Heart right ventricle (tissue), 16 donors: ENCODE data around the gene CCDC18. TPM values are rescaled to one million over a fixed set of nuclear protein-coding genes. Genes with fewer than 3 reads are reported as not detected.

Experiments
- ATAC-seq, 8 donors: fragments of 200-7000 bp; cut with Tn5 transposase; one replicate each; pipeline ENCODE4 v1.9.1; 2020; ENCODE audit warnings: mild to moderate bottlenecking in 8 of 8, moderate library complexity in 8 of 8, moderate number of reproducible peaks in 1 of 8
- DNase-seq, 2 donors: peaks; one replicate each; pipeline ENCODE4 v3.0.0-alpha.2; 2020
- H3K27ac ChIP-seq, 10 donors: fragments of 200-600 bp; sonication (generic) in 2 of 10; one replicate each; pipeline versions ENCODE4 v1.5.0 to v1.8.0; 2020 to 2022; ENCODE audit warnings: mild to moderate bottlenecking in 3 of 10
- H3K27me3 ChIP-seq, 7 donors: fragments of 200-600 bp; one replicate each; pipeline ENCODE4 v1.8.0; 2021 to 2022; ENCODE audit warnings: mild to moderate bottlenecking in 2 of 7
- H3K36me3 ChIP-seq, 9 donors: fragments of 200-600 bp; sonication (generic) in 1 of 9; one replicate each; pipeline versions ENCODE4 v1.5.0 to v1.8.0; 2020 to 2022; ENCODE audit warnings: mild to moderate bottlenecking in 2 of 9
- H3K4me1 ChIP-seq, 9 donors: fragments of 200-600 bp; sonication (generic) in 1 of 9; one replicate each; pipeline versions ENCODE4 v1.5.0 to v1.8.0; 2020 to 2022; ENCODE audit warnings: mild to moderate bottlenecking in 4 of 9
- H3K4me3 ChIP-seq, 10 donors: fragments of 200-600 bp; sonication (generic) in 2 of 10; one replicate each; pipeline versions ENCODE4 v1.5.0 to v1.8.0; 2020 to 2022; ENCODE audit warnings: mild to moderate bottlenecking in 7 of 10, moderate library complexity in 2 of 10
- H3K9me3 ChIP-seq, 11 donors: fragments of 200-600 bp in 10 of 11; sonication (generic) in 2 of 11; one replicate each; pipeline versions ENCODE4 v1.5.0 to v1.8.0; 2013 to 2022; ENCODE audit warnings: mild to moderate bottlenecking in 2 of 11, control low read depth in 1 of 11, moderate library complexity in 1 of 11
- WGBS, 2 donors: extraction: QIAGEN DNeasy Blood & Tissue Kit; methylation state at CpG; one replicate each; pipeline ENCODE4 v1.1.7; 2013; ENCODE audit warnings: inconsistent platforms in 1 of 2; 5-methylcytosine and 5-hydroxymethylcytosine counted together
- intact Hi-C, 10 donors: fragments of 100-400 bp; cut with DNase I; formaldehyde crosslinking; loops; one replicate each; pipeline versions ENCODE4 v1.11.1 to v1.14.2; 2022
- polyA plus RNA-seq, 2 donors: library from polyadenylated mRNA; stranded (reverse); fragments of 200-250 nt; gene quantifications; one replicate each; pipeline ENCODE4 v1.2.3, GENCODE V29; 2013
- total RNA-seq, 10 donors: library from RNA; stranded (reverse); fragmentation: NEBNext Ultra II Directional in 3 of 10; extraction: Animal tissue kit (Norgen Biotek cat#: 25700) in 3 of 10; gene quantifications; one replicate each; pipeline versions ENCODE4 v1.2.1 to v1.2.4, GENCODE V29; 2021 to 2023
- TF ChIP-seq, protein P1 (sequence below), 9 donors: fragments of 200-600 bp; sonication (generic) in 2 of 9; IDR thresholded peaks; one replicate each; pipeline versions ENCODE4 v1.5.0 to v1.8.0; 2021 to 2022; ENCODE audit warnings: antibody characterized with exemption in 9 of 9, mild to moderate bottlenecking in 5 of 9, moderate library complexity in 1 of 9
- donor health status: Arrhythmogenic right ventricular cardiomyopathy.
- donor health status: ischemic (EF 13 %, LVEDD 7.1; RV severe dilation, severe dysfunction).
- donor health status: healthy with polysubstance abuse.
- donor health status: DM: no; HTN: yes; CAD: no.
- donor health status: DM: no; HTN: no; CAD: no.
- donor health status: ischemic (EF 25% LVEDD 6.9; RV normal size, moderate dysfunction).
- donor health status: ischemic (EF 25% LVEDD 5.7; RV mildly dilated, moderate dysfunction).
- donor health status: healthy.
- donor health status: DM: yes; HTN: yes; CAD: no.
- donor health status: Ischemic cardiomyopathy.
- donor health status: ischemic (EF 35%, LVEDD 5.7; RV mildly dilated, moderate dysfunction).
- donor health status: nonischemic (EF 11% LVEDD 7.7; RV severe dilation, severe dysfunction).
- donor health status: DM: yes; HTN: yes; CAD: no.
- donor health status: PGD.
- donor health status: ischemic (EF 29% LVEDD 5.4; RV normal size, mild dysfunction).
- donor health status: nonischemic (EF 23%, LVEDD 6.1; RV moderate dilation, normal function).

Gene CCDC18
- total and polyA plus RNA-seq, 12 donors, result 1.4 to 6.8 (median 3.0) TPM

GRCh38 chr1:93179886-93180722, 420 bp upstream of the CCDC18 start, which contains the start of gene TMED5:
Gene TMED5 (minus strand): TSS chr1:93180413. CDS start chr1:93180242, 171 bp downstream.
- Histone ChIP-seq H3K4me1 (peaks cover 0 to 44% (median 25%) of the 10 kb centered on the region in 9 donors), H3K36me3 (peaks cover 0 to 14% (median 0%) of the 10 kb centered on the region in 9 donors), H3K9me3 (no peaks in the 10 kb centered on the region), H3K4me3 (peak within 1 kb of the TSS; percentile 63 to 91 (median 81)), H3K27me3 (no peaks in the 10 kb centered on the region), H3K27ac (peak within 1 kb of the TSS; percentile 93 to 99 (median 98))
- WGBS, 2 donors, result 0 to 1% methylated on average over 78 of the region's 78 CpGs
- intact Hi-C loops, result loop anchor here in 5 of 10 donors (1.0 to 5.0 kb wide), 4 partner anchors 98 to 167 kb away; partner anchors contain the start of genes MTF2 (in 2 of the 5) and DR1 (in 1 of the 5)
- DNase-seq (peak; percentile 97 to 98), ATAC-seq (peak; percentile 98 to 99 (median 99))
- TF ChIP-seq, protein P1, sequence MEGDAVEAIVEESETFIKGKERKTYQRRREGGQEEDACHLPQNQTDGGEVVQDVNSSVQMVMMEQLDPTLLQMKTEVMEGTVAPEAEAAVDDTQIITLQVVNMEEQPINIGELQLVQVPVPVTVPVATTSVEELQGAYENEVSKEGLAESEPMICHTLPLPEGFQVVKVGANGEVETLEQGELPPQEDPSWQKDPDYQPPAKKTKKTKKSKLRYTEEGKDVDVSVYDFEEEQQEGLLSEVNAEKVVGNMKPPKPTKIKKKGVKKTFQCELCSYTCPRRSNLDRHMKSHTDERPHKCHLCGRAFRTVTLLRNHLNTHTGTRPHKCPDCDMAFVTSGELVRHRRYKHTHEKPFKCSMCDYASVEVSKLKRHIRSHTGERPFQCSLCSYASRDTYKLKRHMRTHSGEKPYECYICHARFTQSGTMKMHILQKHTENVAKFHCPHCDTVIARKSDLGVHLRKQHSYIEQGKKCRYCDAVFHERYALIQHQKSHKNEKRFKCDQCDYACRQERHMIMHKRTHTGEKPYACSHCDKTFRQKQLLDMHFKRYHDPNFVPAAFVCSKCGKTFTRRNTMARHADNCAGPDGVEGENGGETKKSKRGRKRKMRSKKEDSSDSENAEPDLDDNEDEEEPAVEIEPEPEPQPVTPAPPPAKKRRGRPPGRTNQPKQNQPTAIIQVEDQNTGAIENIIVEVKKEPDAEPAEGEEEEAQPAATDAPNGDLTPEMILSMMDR (IDR thresholded peaks at IDR 0.05), result peak in 5 of 9 donors; percentile 22 to 29 (median 23)

- ATAC-seq (no peak), DNase-seq (no peak)
- Histone ChIP-seq H3K27me3 (no peaks in the 10 kb centered on the region), H3K4me3 (no peak overlapping the region), H3K9me3 (no peaks in the 10 kb centered on the region), H3K27ac (no peak overlapping the region), H3K4me1 (peaks cover 0 to 20% (median 0%) of the 10 kb centered on the region in 9 donors), H3K36me3 (peaks cover 0 to 11% (median 0%) of the 10 kb centered on the region in 9 donors)
- TF ChIP-seq, protein P1 (IDR thresholded peaks at IDR 0.05), result no peak
- intact Hi-C loops, result loop anchor here in 1 of 10 donors (5.0 kb wide), 1 partner anchor 51 kb away; no protein-coding TSS in a partner anchor
- WGBS, 2 donors, result 90 to 93% methylated on average over 1 of the region's 1 CpG
Measured at GRCh38 chr1:93186667-93187066, 6.1 kb downstream of the CCDC18 start.

- Histone ChIP-seq H3K9me3 (no peaks in the 10 kb centered on the region), H3K4me3 (no peak overlapping the region), H3K36me3 (peaks cover 0 to 30% (median 0%) of the 10 kb centered on the region in 9 donors), H3K4me1 (peaks cover 0 to 13% (median 0%) of the 10 kb centered on the region in 9 donors), H3K27ac (no peak overlapping the region), H3K27me3 (no peaks in the 10 kb centered on the region)
- no peak for ATAC-seq
- intact Hi-C loops, result no loop called here
- no peak for DNase-seq
- TF ChIP-seq, protein P1 (IDR thresholded peaks at IDR 0.05), result no peak
- 99% methylated on average over 3 of the region's 3 CpGs for WGBS, 2 donors
Measured at GRCh38 chr1:93190432-93190831, 9.9 kb downstream of the CCDC18 start.

DNA sequence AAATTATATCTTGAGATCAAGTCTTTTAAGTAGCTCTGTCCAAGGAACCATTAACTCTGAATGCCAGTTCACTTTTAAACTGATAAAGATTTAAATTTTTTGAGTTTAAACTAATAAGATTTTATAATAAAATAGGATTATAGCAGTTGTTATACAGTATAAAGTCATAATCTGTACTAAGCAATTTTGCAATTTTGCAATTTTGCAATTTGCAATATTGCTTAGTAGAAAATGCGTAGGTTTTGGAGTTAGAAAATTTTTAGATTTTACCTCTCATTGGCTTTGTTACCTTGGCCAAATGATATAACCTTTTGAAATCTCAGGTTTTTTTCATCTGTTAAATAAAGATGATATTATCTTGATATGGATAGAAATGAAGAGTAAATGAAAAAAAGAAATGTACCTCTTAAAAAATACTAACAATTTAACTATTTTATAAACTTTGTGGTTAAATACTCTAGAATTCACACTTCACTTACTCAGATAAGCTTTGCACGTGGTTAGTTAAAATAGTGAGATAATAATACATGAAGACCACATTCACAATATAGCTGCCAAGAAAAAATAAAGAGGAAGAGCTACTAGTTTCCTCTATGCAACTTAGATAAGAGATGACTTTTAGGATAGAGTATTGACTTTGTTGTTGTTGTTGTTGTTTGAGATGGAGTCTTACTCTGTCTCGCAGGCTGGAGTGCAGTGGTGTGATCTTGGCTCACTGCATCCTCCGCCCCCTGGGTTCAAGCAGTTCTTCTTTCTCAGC, 13.9 kb downstream of the CCDC18 start:
- Histone ChIP-seq H3K27ac (no peak overlapping the region), H3K4me1 (no peaks in the 10 kb centered on the region), H3K4me3 (no peak overlapping the region), H3K9me3 (no peaks in the 10 kb centered on the region), H3K36me3 (peaks cover 0 to 54% (median 0%) of the 10 kb centered on the region in 9 donors), H3K27me3 (no peaks in the 10 kb centered on the region)
- WGBS, 2 donors, result 88 to 89% methylated on average over 4 of the region's 4 CpGs
- DNase-seq, result no peak
- TF ChIP-seq, protein P1 (IDR thresholded peaks at IDR 0.05), result no peak
- intact Hi-C loops, result no loop called here
- ATAC-seq, result no peak
